ENCODE results near the gene BCAS3. TPM values are rescaled to one million over a fixed set of nuclear protein-coding genes. Genes with fewer than 3 reads are reported as not detected.

Gene BCAS3
- total RNA-seq, 1 donor from 2014 or later: 14.5 TPM

DNA sequence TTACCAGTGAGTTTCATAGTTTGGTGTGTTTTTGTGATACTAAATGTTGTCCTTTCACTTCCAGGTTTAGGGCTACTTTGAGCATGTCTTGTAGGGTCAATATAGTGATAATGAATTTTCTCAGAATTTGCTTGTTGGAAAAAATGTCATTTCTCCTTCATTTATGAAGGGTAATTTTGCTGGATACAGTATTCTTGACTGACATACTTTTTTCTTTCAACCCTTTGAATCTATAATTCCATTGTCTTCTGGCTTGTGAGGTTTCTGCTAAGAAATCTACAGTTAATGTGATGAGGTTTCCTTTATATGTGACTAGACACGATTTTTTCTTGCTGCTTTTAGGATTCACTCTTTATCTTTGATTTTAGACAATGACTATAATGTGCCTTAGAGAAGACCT is 219.3 kb downstream of the BCAS3 start:
- FAIRE-seq: no peak
- H3K27me3 Mint-ChIP-seq (ENCODE audit: low read depth, unreplicated experiment): no peaks in the 10 kb centered on the region
- no peak overlapping the region for H3K4me3 ChIP-seq (ENCODE audit: insufficient read depth, low read depth, low read length)
- no peaks in the 10 kb centered on the region for H4K20me1 ChIP-seq (ENCODE audit: insufficient read depth, low read length)
- no peaks in the 10 kb centered on the region for H3K36me3 Mint-ChIP-seq (ENCODE audit: low read depth, unreplicated experiment)
- H3K9me3 Mint-ChIP-seq (ENCODE audit: unreplicated experiment): peaks cover 3% of the 10 kb centered on the region
- DNase-seq (ENCODE audit: low read depth): no peak
- no peak overlapping the region for H3K9ac ChIP-seq (ENCODE audit: low read length)
- no peaks in the 10 kb centered on the region for H3K27me3 ChIP-seq (ENCODE audit: insufficient read depth, low read length)
- no peak overlapping the region for H3K4me3 Mint-ChIP-seq (ENCODE audit: unreplicated experiment)
- H3K4me1 Mint-ChIP-seq (ENCODE audit: low read depth, unreplicated experiment): no peaks in the 10 kb centered on the region
- no peak for TF ChIP-seq EZH2 (IDR thresholded peaks at IDR 0.05; ENCODE audit: insufficient read depth, low read length)
- TF ChIP-seq, protein P1, sequence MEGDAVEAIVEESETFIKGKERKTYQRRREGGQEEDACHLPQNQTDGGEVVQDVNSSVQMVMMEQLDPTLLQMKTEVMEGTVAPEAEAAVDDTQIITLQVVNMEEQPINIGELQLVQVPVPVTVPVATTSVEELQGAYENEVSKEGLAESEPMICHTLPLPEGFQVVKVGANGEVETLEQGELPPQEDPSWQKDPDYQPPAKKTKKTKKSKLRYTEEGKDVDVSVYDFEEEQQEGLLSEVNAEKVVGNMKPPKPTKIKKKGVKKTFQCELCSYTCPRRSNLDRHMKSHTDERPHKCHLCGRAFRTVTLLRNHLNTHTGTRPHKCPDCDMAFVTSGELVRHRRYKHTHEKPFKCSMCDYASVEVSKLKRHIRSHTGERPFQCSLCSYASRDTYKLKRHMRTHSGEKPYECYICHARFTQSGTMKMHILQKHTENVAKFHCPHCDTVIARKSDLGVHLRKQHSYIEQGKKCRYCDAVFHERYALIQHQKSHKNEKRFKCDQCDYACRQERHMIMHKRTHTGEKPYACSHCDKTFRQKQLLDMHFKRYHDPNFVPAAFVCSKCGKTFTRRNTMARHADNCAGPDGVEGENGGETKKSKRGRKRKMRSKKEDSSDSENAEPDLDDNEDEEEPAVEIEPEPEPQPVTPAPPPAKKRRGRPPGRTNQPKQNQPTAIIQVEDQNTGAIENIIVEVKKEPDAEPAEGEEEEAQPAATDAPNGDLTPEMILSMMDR (IDR thresholded peaks at IDR 0.05; ENCODE audit: insufficient read depth, low read depth, low read length): no peak
- no peak overlapping the region for H3K27ac Mint-ChIP-seq (ENCODE audit: unreplicated experiment)
- H3K4me1 ChIP-seq (ENCODE audit: insufficient read depth, low read length): peaks cover 4% of the 10 kb centered on the region
- H2AFZ ChIP-seq (ENCODE audit: low read depth, low read length): no peak overlapping the region
- H3K79me2 ChIP-seq (ENCODE audit: insufficient read depth, low read length): no peaks in the 10 kb centered on the region
- no peaks in the 10 kb centered on the region for H3K36me3 ChIP-seq (ENCODE audit: insufficient read depth, low read length)
- no peak overlapping the region for H3K27ac ChIP-seq (ENCODE audit: low read depth, low read length)
- no peaks in the 10 kb centered on the region for H3K9me3 ChIP-seq (ENCODE audit: insufficient read depth, low read depth, low read length)
- H3K4me2 ChIP-seq (ENCODE audit: low read length): no peak overlapping the region

DNA sequence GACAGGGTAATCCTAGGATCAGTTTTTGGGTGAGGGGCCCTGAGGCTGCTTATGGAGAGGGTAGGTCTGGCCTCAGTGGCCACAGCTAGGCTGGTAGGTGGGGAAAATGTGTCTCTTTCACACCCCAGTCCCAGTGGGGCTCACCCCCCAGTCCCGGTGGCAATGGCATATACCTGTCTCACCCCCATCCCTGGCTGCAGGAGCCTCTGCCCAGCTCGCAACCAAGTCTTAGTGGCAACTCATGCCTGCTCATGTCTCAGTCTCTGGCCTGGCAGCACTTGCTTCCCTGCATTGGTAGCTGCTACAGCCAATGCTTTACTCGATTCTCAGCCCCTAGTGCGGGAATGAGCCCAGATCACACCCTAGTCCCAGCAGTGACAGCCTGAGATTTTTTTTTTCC is 221.5 kb downstream of the BCAS3 start:
- DNase-seq (ENCODE audit: low read depth): no peak
- H4K20me1 ChIP-seq (ENCODE audit: insufficient read depth, low read length): no peaks in the 10 kb centered on the region
- no peak overlapping the region for H3K27ac ChIP-seq (ENCODE audit: low read depth, low read length)
- no peaks in the 10 kb centered on the region for H3K36me3 Mint-ChIP-seq (ENCODE audit: low read depth, unreplicated experiment)
- no peak for FAIRE-seq
- peaks cover 3% of the 10 kb centered on the region for H3K9me3 Mint-ChIP-seq (ENCODE audit: unreplicated experiment)
- no peak overlapping the region for H3K4me2 ChIP-seq (ENCODE audit: low read length)
- H3K4me3 ChIP-seq (ENCODE audit: insufficient read depth, low read depth, low read length): no peak overlapping the region
- H3K27ac Mint-ChIP-seq (ENCODE audit: unreplicated experiment): no peak overlapping the region
- H3K9me3 ChIP-seq (ENCODE audit: insufficient read depth, low read depth, low read length): no peaks in the 10 kb centered on the region
- peaks cover 7% of the 10 kb centered on the region for H3K4me1 ChIP-seq (ENCODE audit: insufficient read depth, low read length)
- H3K4me1 Mint-ChIP-seq (ENCODE audit: low read depth, unreplicated experiment): no peaks in the 10 kb centered on the region
- no peak overlapping the region for H3K9ac ChIP-seq (ENCODE audit: low read length)
- TF ChIP-seq EZH2 (IDR thresholded peaks at IDR 0.05; ENCODE audit: insufficient read depth, low read length): no peak
- TF ChIP-seq, protein P1 (IDR thresholded peaks at IDR 0.05; ENCODE audit: insufficient read depth, low read depth, low read length): no peak
- H3K36me3 ChIP-seq (ENCODE audit: insufficient read depth, low read length): no peaks in the 10 kb centered on the region
- no peaks in the 10 kb centered on the region for H3K79me2 ChIP-seq (ENCODE audit: insufficient read depth, low read length)
- H3K4me3 Mint-ChIP-seq (ENCODE audit: unreplicated experiment): no peak overlapping the region
- H3K27me3 ChIP-seq (ENCODE audit: insufficient read depth, low read length): no peaks in the 10 kb centered on the region
- H3K27me3 Mint-ChIP-seq (ENCODE audit: low read depth, unreplicated experiment): no peaks in the 10 kb centered on the region
- no peak overlapping the region for H2AFZ ChIP-seq (ENCODE audit: low read depth, low read length)

DNA sequence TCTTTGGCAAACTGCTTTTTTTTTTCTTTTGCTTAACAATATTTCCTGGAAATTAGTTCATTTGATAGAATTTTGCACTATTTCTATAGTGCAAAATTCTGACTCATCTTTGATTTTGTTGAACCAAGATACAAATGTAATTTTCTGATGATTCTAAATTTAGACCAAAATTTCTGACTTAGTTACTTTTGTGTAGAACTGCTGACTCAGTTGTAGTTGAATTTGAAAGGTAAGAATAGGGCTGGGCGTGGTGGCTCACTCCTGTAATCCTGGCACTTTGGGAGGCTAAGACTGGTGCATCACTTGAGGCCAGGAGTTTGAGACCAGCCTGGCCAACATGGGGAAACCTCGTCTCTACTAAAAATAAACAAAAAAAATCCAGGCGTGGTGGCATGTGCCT is 223.0 kb downstream of the BCAS3 start:
- no peak overlapping the region for H2AFZ ChIP-seq (ENCODE audit: low read depth, low read length)
- no peaks in the 10 kb centered on the region for H3K27me3 ChIP-seq (ENCODE audit: insufficient read depth, low read length)
- TF ChIP-seq, protein P1 (IDR thresholded peaks at IDR 0.05; ENCODE audit: insufficient read depth, low read depth, low read length): no peak
- TF ChIP-seq EZH2 (IDR thresholded peaks at IDR 0.05; ENCODE audit: insufficient read depth, low read length): no peak
- Mint-ChIP-seq H3K4me1 (ENCODE audit: low read depth, unreplicated experiment) (no peaks in the 10 kb centered on the region), H3K27ac (ENCODE audit: unreplicated experiment) (no peak overlapping the region), H3K9me3 (ENCODE audit: unreplicated experiment) (peaks cover 3% of the 10 kb centered on the region), H3K36me3 (ENCODE audit: low read depth, unreplicated experiment) (no peaks in the 10 kb centered on the region), H3K27me3 (ENCODE audit: low read depth, unreplicated experiment) (no peaks in the 10 kb centered on the region), H3K4me3 (ENCODE audit: unreplicated experiment) (no peak overlapping the region)
- FAIRE-seq (no peak), DNase-seq (ENCODE audit: low read depth) (no peak)
- no peaks in the 10 kb centered on the region for H3K79me2 ChIP-seq (ENCODE audit: insufficient read depth, low read length)
- H3K9ac ChIP-seq (ENCODE audit: low read length): peak overlapping the region; percentile 12
- no peaks in the 10 kb centered on the region for H4K20me1 ChIP-seq (ENCODE audit: insufficient read depth, low read length)
- H3K27ac ChIP-seq (ENCODE audit: low read depth, low read length): peak overlapping the region; percentile 49
- H3K4me1 ChIP-seq (ENCODE audit: insufficient read depth, low read length): peaks cover 7% of the 10 kb centered on the region
- no peaks in the 10 kb centered on the region for H3K9me3 ChIP-seq (ENCODE audit: insufficient read depth, low read depth, low read length)
- no peak overlapping the region for H3K4me3 ChIP-seq (ENCODE audit: insufficient read depth, low read depth, low read length)
- no peak overlapping the region for H3K4me2 ChIP-seq (ENCODE audit: low read length)
- no peaks in the 10 kb centered on the region for H3K36me3 ChIP-seq (ENCODE audit: insufficient read depth, low read length)
